NCI-H345 treated with DMSO at 0.1 percent for 48 hours (cell line): ENCODE data around the gene TGM1.
A peak's percentile ranks its signal among the peaks of the same experiment; 100 is the strongest.

Source experiments
- DNase-seq: peaks from one replicate; lab custom pipeline; 2025; ENCODE audit not compliant: unreplicated experiment; lab: John Stamatoyannopoulos, UW

The TGM1 gene

GRCh38 chr14:24262821-24263733, at the start of gene TGM1:
Gene TGM1, minus strand, starts transcription at chr14:24263177. Its CDS starts 825 bp downstream, at chr14:24262352.
- DNase-seq = no peak

GRCh38 chr14:24311837-24312615, 49.0 kb upstream of the TGM1 start:
- DNase-seq = no peak

- DNase-seq = no peak
These were observed 47.9 kb upstream of the TGM1 start, which contains the start of gene LTB4R for GRCh38 chr14:24310646-24311604. Gene LTB4R, plus strand, starts transcription at chr14:24311502. Its CDS starts 4,150 bp downstream, at chr14:24315652.

- DNase-seq = no peak
These were observed 47.3 kb upstream of the TGM1 start for GRCh38 chr14:24310265-24310645.

- no peak for DNase-seq
These were observed 46.7 kb upstream of the TGM1 start, which contains the start of gene LTB4R2 for GRCh38 chr14:24309538-24310264. Gene LTB4R2, plus strand, starts transcription at chr14:24310140. Its CDS starts 525 bp downstream, at chr14:24310665.

- no peak for DNase-seq
These were observed 45.6 kb upstream of the TGM1 start for GRCh38 chr14:24308342-24309124.

- peak; percentile 21 for DNase-seq
These were observed 44.8 kb upstream of the TGM1 start, which contains the start of gene CIDEB for GRCh38 chr14:24307575-24308341. Gene CIDEB, minus strand, starts transcription at chr14:24307977. Its CDS starts 119 bp downstream, at chr14:24307858.

- DNase-seq = no peak
These were observed 44.2 kb upstream of the TGM1 start for GRCh38 chr14:24307156-24307574.

- DNase-seq = no peak
These were observed 41.0 kb upstream of the TGM1 start for GRCh38 chr14:24304019-24304387.

GRCh38 chr14:24300326-24300980, 37.5 kb upstream of the TGM1 start:
- no peak for DNase-seq

GRCh38 chr14:24299255-24300191, 36.5 kb upstream of the TGM1 start, which contains the start of the genes DHRS1 and NOP9:
Gene DHRS1, minus strand, starts transcription at chr14:24299780. Its CDS starts 674 bp downstream, at chr14:24299106.
Gene NOP9, plus strand, starts transcription at chr14:24299850. Its CDS starts 105 bp downstream, at chr14:24299955.
- DNase-seq = peak; percentile 59

- DNase-seq = no peak
These were observed 35.9 kb upstream of the TGM1 start for GRCh38 chr14:24298892-24299254.

- no peak for DNase-seq
These were observed 34.4 kb upstream of the TGM1 start for GRCh38 chr14:24297190-24297964.

- peak; percentile 27 for DNase-seq
These were observed 33.6 kb upstream of the TGM1 start for GRCh38 chr14:24296341-24297157.

- no peak for DNase-seq
These were observed 30.5 kb upstream of the TGM1 start for GRCh38 chr14:24293525-24293924.
